ENCODE data around the gene AHCYL2. TPM values are rescaled to one million over a fixed set of nuclear protein-coding genes. Genes with fewer than 3 reads are reported as not detected.

AHCYL2 gene
- total RNA-seq, 8 experiments from 2014 or later, result 8.5 to 123 (median 23.8) TPM

GRCh38 chr7:129197771-129198170 is 27.1 kb upstream of the AHCYL2 start:
- no peak overlapping the region for H3K4me3 ChIP-seq
- 83 to 100% (median 91%) methylated on average over 1 to 4 of the region's 4 CpGs for WGBS, 10 experiments
- no peak for ATAC-seq (replicated peaks in 6 of 8)
- H3K4me1 ChIP-seq (replicated peaks in 1 of 2), result no peaks in the 10 kb centered on the region
- in situ Hi-C loops (cut with MboI; ENCODE audit: low pct_unique_long_range_greater_than_20kb in 2 of 9, low sequenced_read_pairs in 9 of 9, unreplicated experiment in 9 of 9), result no loop called here
- H3K27ac ChIP-seq, result no peak overlapping the region

GRCh38 chr7:129199406-129199805 is 25.4 kb upstream of the AHCYL2 start:
- no peak overlapping the region for H3K27ac ChIP-seq
- in situ Hi-C loops (cut with MboI; ENCODE audit: low pct_unique_long_range_greater_than_20kb in 2 of 9, low sequenced_read_pairs in 9 of 9, unreplicated experiment in 9 of 9), result no loop called here
- H3K4me3 ChIP-seq, result no peak overlapping the region
- no peaks in the 10 kb centered on the region for H3K4me1 ChIP-seq (replicated peaks in 1 of 2)
- ATAC-seq (replicated peaks in 6 of 8), result no peak
- 50 to 100% (median 93%) methylated on average over 1 to 4 of the region's 4 CpGs for WGBS, 10 experiments

GRCh38 chr7:129202058-129202777 is 22.6 kb upstream of the AHCYL2 start:
- Histone ChIP-seq H3K27ac (no peak overlapping the region), H3K4me3 (no peak overlapping the region), H3K4me1 (replicated peaks in 1 of 2) (no peaks in the 10 kb centered on the region)
- no peak for ATAC-seq (replicated peaks in 6 of 8)
- in situ Hi-C loops (cut with MboI; ENCODE audit: low pct_unique_long_range_greater_than_20kb in 2 of 9, low sequenced_read_pairs in 9 of 9, unreplicated experiment in 9 of 9), result loop anchor here in 4 of 9 experiments (25.0 kb wide), 3 partner anchors 260 to 810 kb away; no protein-coding TSS in a partner anchor
- WGBS, 10 experiments, result 76 to 100% (median 93%) methylated on average over 1 to 6 of the region's 8 CpGs; no CpG with 5 or more reads in 1 of the 10 experiments

GRCh38 chr7:129203050-129203741 is 21.6 kb upstream of the AHCYL2 start:
- Histone ChIP-seq H3K4me1 (replicated peaks in 1 of 2) (no peaks in the 10 kb centered on the region), H3K27ac (no peak overlapping the region), H3K4me3 (no peak overlapping the region)
- 20 to 96% (median 88%) methylated on average over 1 to 3 of the region's 14 CpGs; no CpG with 5 or more reads in 4 of the 10 experiments for WGBS, 10 experiments
- in situ Hi-C loops (cut with MboI; ENCODE audit: low pct_unique_long_range_greater_than_20kb in 2 of 9, low sequenced_read_pairs in 9 of 9, unreplicated experiment in 9 of 9), result loop anchor here in 4 of 9 experiments (25.0 kb wide), 3 partner anchors 259 to 809 kb away; no protein-coding TSS in a partner anchor
- no peak for ATAC-seq (replicated peaks in 6 of 8)

- ATAC-seq (replicated peaks in 6 of 8), result no peak
- WGBS, 10 experiments, result 76 to 100% (median 96%) methylated on average over 2 to 6 of the region's 29 CpGs; no CpG with 5 or more reads in 4 of the 10 experiments
- in situ Hi-C loops (cut with MboI; ENCODE audit: low pct_unique_long_range_greater_than_20kb in 2 of 9, low sequenced_read_pairs in 9 of 9, unreplicated experiment in 9 of 9), result loop anchor here in 4 of 9 experiments (25.0 kb wide), 3 partner anchors 257 to 807 kb away; no protein-coding TSS in a partner anchor
- Histone ChIP-seq H3K4me1 (replicated peaks in 1 of 2) (no peaks in the 10 kb centered on the region), H3K27ac (no peak overlapping the region), H3K4me3 (no peak overlapping the region)
Measured at GRCh38 chr7:129205126-129205818, 19.6 kb upstream of the AHCYL2 start.

GRCh38 chr7:129205987-129206785 is 18.6 kb upstream of the AHCYL2 start:
- no peak for ATAC-seq (replicated peaks in 6 of 8)
- in situ Hi-C loops (cut with MboI; ENCODE audit: low pct_unique_long_range_greater_than_20kb in 2 of 9, low sequenced_read_pairs in 9 of 9, unreplicated experiment in 9 of 9), result loop anchor here in 4 of 9 experiments (25.0 kb wide), 3 partner anchors 256 to 806 kb away; no protein-coding TSS in a partner anchor

GRCh38 chr7:129208667-129209066 is 16.2 kb upstream of the AHCYL2 start:
- WGBS, 10 experiments, result 20 to 100% (median 83%) methylated on average over 1 to 6 of the region's 9 CpGs; no CpG with 5 or more reads in 4 of the 10 experiments
- no peak for ATAC-seq (replicated peaks in 6 of 8)
- Histone ChIP-seq H3K4me3 (no peak overlapping the region), H3K4me1 (replicated peaks in 1 of 2) (no peaks in the 10 kb centered on the region), H3K27ac (no peak overlapping the region)
- in situ Hi-C loops (cut with MboI; ENCODE audit: low pct_unique_long_range_greater_than_20kb in 2 of 9, low sequenced_read_pairs in 9 of 9, unreplicated experiment in 9 of 9), result loop anchor here in 4 of 9 experiments (25.0 kb wide), 3 partner anchors 254 to 804 kb away; no protein-coding TSS in a partner anchor

More at GRCh38 chr7:129205987-129206785, 18.6 kb upstream of the AHCYL2 start:
- 61 to 100% (median 95%) methylated on average over 1 to 10 of the region's 18 CpGs; no CpG with 5 or more reads in 5 of the 10 experiments for WGBS, 10 experiments
- H3K4me1 ChIP-seq (replicated peaks in 1 of 2), result no peaks in the 10 kb centered on the region
- no peak overlapping the region for H3K27ac ChIP-seq
- no peak overlapping the region for H3K4me3 ChIP-seq

GRCh38 chr7:129209067-129209926 is 15.5 kb upstream of the AHCYL2 start:
- H3K27ac ChIP-seq, result no peak overlapping the region
- no peak overlapping the region for H3K4me3 ChIP-seq
- no peak for ATAC-seq (replicated peaks in 6 of 8)
- in situ Hi-C loops (cut with MboI; ENCODE audit: low pct_unique_long_range_greater_than_20kb in 2 of 9, low sequenced_read_pairs in 9 of 9, unreplicated experiment in 9 of 9), result loop anchor here in 4 of 9 experiments (25.0 kb wide), 3 partner anchors 253 to 803 kb away; no protein-coding TSS in a partner anchor
- no peaks in the 10 kb centered on the region for H3K4me1 ChIP-seq (replicated peaks in 1 of 2)
- WGBS, 10 experiments, result 40 to 100% (median 90%) methylated on average over 1 to 11 of the region's 15 CpGs; no CpG with 5 or more reads in 1 of the 10 experiments

GRCh38 chr7:129210256-129210988 is 14.4 kb upstream of the AHCYL2 start:
- 54 to 92% (median 80%) methylated on average over 1 to 7 of the region's 16 CpGs; no CpG with 5 or more reads in 3 of the 10 experiments for WGBS, 10 experiments
- H3K4me3 ChIP-seq, result no peak overlapping the region
- H3K4me1 ChIP-seq (replicated peaks in 1 of 2), result no peaks in the 10 kb centered on the region
- in situ Hi-C loops (cut with MboI; ENCODE audit: low pct_unique_long_range_greater_than_20kb in 2 of 9, low sequenced_read_pairs in 9 of 9, unreplicated experiment in 9 of 9), result loop anchor here in 4 of 9 experiments (25.0 kb wide), 3 partner anchors 252 to 802 kb away; no protein-coding TSS in a partner anchor
- no peak overlapping the region for H3K27ac ChIP-seq
- ATAC-seq (replicated peaks in 6 of 8), result peak; percentile 78 to 94 (median 85)

GRCh38 chr7:129210989-129211312 is 13.9 kb upstream of the AHCYL2 start:
- no peaks in the 10 kb centered on the region for H3K4me1 ChIP-seq (replicated peaks in 1 of 2)
- H3K4me3 ChIP-seq, result no peak overlapping the region
- ATAC-seq (replicated peaks in 6 of 8), result peak in 2 of 8 experiments; percentile 5 to 29
- H3K27ac ChIP-seq, result no peak overlapping the region
- 40 to 100% (median 88%) methylated on average over 2 to 5 of the region's 14 CpGs; no CpG with 5 or more reads in 6 of the 10 experiments for WGBS, 10 experiments
- in situ Hi-C loops (cut with MboI; ENCODE audit: low pct_unique_long_range_greater_than_20kb in 2 of 9, low sequenced_read_pairs in 9 of 9, unreplicated experiment in 9 of 9), result loop anchor here in 4 of 9 experiments (25.0 kb wide), 3 partner anchors 251 to 801 kb away; no protein-coding TSS in a partner anchor

- Histone ChIP-seq H3K4me1 (replicated peaks in 1 of 2) (no peaks in the 10 kb centered on the region), H3K4me3 (no peak overlapping the region), H3K27ac (no peak overlapping the region)
- in situ Hi-C loops (cut with MboI; ENCODE audit: low pct_unique_long_range_greater_than_20kb in 2 of 9, low sequenced_read_pairs in 9 of 9, unreplicated experiment in 9 of 9), result loop anchor here in 4 of 9 experiments (25.0 kb wide), 3 partner anchors 250 to 800 kb away; no protein-coding TSS in a partner anchor
- 80 to 100% (median 100%) methylated on average over 1 of the region's 14 CpGs; no CpG with 5 or more reads in 6 of the 10 experiments for WGBS, 10 experiments
- ATAC-seq (replicated peaks in 6 of 8), result no peak
Measured at GRCh38 chr7:129212126-129212525, 12.7 kb upstream of the AHCYL2 start.
